CD4-positive, alpha-beta T cell treated with Interleukin-10 for 1 hour (primary cell): ENCODE measurements around the gene HSP90AA1.
"Not testable (repeated sequence)": the region's sequence is repeated elsewhere in the genome, so short reads cannot be mapped to it uniquely, and the experiment has no call there.

ENCODE experiments used
- DNase-seq: peaks from one replicate; pipeline ENCODE4 v3.0.0-alpha.2; 2020

HSP90AA1 gene

DNA sequence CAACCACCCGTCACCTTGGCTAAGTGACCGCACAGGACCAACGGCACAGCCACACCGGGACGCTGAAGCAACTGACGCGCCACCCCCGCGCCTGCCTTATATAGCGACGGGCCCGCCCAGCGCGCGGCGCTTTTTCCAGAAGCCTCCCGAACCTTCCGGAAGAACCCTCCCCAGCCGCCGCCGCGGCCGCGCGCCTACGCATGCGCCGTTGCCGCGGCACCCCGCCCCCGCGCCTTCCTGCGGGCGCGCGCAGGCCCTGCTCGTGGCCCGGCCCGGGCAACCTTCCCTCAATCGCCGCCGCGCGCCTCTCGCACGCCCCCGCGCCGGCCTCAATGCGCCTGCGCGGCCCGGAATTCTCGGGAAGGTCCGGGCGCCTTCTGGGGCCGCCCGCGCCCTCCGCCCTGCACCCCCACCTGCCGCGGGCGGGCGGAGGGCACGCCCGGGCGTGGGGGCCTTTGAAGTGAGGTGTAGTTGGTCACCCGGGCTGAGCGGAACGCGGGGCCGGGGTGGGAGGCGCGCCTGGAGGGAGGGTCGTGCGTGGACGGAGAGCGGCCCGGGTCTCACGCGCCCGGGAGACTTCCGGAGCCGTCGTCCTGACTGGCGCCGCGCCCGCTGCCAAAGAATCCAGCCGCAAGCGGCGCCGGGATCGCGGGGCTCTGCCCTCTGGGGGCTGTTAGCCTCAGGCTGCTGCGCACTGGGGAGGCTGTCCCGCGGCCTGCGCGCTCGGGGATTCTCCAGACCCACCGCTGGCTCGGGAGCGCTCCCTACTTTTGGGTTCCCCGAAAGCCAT lies at the start of gene HSP90AA1:
Gene HSP90AA1 (minus strand): TSS at position 73 of the 790 bp plus-strand sequence. CDS start 666 bp downstream, outside the sequence.
- peak; percentile 97 for DNase-seq

DNA sequence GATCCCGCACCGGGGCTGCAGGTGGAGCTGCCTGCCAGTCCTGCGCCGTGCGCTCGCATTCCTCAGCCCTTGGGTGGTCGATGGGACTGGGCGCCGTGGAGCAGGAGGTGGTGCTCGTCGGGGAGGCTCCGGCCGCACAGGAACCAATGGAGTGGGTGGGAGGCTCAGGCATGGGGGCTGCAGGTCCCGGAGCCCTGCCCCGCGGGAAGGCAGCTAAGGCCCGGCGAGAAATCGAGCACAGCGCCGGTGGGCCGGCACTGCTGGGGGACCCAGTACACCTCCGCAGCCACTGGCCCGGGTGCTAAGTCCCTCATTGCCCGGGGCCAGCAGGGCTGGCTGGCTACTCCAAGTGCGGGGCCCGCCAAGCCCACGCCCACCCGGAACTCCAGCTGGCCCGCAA lies 48.6 kb upstream of the HSP90AA1 start:
- not testable (repeated sequence) for DNase-seq

DNA sequence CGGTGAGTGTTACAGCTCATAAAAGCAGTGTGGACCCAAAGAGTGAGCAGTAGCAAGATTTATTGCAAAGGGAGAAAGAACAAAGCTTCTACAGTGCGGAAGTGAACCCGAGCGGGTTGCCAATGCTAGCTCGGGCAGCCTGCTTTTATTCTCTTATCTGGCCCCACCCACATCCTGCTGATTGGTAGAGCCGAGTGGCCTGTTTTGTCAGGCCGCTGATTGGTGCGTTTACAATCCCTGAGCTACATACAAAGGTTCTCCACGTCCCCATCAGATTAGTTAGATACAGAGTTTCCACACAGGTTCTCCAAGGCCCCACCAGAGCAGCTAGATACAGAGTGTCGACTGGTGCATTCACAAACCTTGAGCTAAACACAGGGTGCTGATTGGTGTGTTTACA lies 47.9 kb upstream of the HSP90AA1 start:
- DNase-seq = not testable (repeated sequence)

DNA sequence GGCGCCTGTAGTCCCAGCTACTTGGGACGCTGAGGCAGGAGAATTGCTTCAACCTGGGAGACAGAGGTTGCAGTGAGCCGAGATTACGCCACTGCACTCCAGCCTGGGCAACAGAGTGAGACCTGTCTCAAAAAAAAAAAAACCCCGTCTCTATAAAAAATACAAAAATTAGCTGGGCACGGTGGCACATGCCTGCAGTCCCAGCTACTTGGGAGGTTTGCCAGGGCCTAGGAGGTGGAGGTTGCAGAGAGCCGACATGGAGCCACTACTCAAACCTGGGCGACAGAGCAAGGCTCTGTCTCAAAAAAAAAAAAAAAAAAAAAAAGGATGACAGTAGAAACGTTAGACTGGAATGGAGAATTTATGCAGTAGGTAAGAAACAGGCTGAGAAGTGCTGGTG lies 47.2 kb upstream of the HSP90AA1 start:
- not testable (repeated sequence) for DNase-seq

DNA sequence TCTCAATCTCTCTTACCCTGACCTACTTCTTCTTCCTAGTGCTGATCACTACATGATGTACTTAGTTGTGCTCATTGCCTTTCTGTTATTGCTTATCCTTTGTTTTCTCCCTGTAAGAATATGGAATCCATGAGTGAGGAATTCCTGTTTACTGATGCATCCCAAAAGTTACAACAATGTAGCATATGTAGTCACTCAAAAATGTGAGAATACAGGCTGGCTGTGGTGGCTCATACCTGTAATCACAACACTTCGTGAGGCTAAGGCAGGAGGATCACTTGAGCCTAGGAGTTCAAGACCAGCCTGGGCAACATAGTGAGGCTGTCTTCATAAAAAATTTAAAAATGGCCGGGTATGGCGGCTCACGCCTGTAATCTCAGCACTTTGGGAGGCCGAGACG lies 44.9 kb upstream of the HSP90AA1 start:
- no peak for DNase-seq

DNA sequence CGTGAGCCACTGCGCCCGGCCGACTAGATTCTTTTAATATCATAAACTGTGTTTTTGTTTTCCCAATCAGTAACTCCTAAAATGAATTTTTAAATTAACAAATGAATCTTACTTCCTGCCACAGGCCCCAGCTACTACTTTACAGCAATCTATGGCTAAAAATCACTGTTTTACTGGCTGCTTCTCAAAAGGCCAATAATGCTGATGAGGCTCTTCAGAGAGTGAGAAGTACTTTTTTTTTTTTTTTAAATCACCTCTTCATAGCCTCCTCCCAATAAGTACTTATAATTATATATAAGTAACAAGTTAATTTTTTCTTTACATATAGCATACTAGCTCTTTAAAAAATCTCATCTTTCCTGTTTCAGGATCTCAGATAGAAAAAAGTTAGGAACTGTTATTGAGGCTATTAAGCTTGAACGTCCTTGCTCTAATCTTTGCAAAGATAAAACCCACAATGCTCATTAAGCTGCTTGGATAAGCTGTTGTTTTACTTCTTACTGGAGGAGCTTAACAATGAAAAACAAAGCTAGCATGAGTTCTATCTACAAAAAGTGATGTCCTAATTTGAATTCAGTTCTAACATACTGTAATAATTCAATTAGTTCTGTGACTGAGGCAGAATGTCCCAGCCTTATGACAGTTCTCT lies 40.1 kb upstream of the HSP90AA1 start:
- no peak for DNase-seq

DNA sequence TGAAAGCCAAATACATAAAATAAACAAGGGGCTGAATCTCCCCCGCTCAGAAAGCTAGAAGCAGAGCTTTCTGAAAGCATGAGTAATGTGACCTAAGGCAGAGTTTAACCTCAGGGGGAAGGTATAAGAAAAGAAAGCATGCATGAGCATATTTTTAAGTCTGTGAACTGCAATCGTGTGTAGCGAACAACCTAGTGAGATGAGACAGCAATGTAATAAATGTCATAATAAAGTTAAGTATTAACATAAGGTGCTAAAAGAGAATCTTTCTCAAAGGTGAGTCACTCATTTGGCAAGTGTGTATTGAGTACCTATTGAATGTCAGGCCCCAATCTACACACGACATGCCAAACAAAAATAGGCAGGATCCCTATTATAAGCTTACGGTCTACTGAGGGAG lies 38.7 kb upstream of the HSP90AA1 start:
- no peak for DNase-seq

DNA sequence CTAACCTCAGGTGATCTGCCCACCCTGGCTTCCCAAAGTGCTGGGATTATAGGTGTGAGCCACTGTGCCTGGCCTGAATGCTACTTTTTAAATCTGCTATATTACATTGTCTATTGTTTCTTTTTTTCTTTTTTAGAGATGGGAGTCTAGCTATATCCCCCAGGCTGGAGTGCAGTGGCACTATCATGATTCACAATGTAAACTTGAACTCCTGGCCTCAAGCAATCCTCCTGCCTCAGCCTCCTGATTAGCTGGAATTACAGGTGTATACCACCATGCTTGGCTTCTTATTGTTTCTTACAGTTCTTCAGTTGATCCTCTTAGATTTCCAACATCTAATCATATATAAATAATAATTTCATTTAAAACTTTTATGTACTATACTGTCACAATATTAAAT lies 37.6 kb upstream of the HSP90AA1 start:
- DNase-seq = no peak

DNA sequence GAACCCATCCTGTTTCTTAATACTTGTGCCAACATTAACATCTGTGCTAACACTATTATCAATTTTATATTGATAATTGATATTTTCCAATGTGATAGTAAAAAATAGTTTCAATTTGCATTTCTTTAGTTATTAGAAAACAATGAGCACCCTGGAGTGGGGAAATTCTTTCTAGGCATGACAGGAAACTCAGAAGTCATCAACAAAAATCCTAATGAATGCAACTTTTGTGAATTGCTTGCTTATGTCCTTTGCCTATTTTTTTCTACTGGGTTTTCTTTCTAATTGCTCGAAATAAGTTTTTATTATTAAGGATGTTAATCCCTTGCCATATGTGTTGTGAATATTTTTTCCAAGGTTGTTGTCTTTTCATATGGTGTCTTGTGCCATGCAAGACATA lies 34.7 kb upstream of the HSP90AA1 start:
- no peak for DNase-seq

DNA sequence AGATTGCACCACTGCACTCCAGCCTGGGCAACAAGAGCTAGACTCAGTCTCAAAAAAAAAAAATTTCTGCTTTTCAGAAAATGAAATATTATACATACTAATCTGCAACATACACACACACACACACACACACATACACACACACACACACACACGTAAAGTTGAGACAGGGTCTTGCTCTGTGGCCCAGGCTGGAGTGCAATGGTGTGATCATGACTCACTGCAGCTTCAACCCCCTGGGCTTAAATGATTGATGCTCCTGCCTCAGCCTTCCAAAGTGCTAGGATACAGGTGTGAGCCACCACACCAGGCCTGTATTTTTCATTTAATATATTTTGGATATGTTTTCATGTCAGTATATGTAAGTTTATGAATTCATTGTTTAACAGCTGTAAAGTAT lies 34.0 kb upstream of the HSP90AA1 start:
- DNase-seq = no peak

DNA sequence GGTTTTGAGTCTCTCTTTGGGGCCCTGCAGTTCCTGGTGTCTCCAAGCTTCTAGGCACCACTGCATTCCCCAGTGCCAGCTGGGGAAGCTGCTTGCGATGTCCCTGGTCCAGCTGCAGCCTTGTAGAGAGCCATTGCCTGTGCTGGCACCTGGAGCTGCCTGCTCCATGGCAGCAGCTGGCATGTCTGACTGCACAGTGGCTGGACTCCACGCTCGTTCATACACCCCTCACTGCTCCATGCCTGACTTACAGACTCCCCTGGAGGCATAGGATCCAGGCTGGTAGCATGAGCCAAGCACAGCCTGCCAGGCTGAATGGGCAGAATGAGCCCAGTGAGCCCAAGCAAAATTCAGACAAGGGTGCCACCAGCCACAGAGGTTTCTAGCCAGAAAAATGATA lies 31.0 kb upstream of the HSP90AA1 start:
- DNase-seq = no peak

DNA sequence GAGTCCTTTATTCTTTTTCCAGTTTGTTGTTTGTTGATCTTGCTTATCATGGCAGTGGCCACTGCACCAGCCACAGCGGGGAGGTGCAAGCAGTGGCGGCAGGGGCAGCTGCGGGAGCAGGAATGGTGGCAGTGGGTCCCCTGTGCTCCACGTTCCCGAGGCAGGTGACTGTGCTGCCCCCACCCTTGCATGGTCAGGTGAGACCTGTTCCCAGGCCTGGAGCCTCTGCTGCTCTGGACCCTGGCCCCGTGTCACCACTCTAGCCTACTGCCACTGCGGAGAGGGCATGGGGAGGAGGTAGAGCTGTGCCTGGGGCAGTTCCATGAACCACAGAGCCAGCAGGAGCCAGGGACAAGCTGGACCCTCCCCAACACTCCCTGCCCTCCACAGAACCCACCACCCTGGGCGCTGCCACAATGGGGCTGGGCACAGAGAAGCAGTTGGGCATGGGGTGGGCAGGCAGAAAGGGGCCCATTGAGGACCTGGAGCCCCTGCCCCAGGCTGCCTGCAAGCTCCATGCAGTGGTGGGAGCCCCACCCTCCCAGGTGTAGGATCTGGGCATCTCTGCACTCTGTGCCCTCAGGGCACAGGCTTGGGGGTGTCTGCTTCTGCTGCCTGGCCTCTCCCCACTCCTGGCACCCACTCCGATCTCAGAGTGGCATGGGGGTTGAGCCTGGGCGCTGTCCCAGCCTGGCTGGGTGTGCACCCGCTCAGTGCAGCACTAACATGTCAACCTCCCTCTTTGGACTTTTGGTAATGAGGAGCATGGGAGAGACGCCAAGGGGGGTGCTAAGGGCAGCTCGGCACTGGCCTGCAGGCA lies 29.7 kb upstream of the HSP90AA1 start:
- no peak for DNase-seq

DNA sequence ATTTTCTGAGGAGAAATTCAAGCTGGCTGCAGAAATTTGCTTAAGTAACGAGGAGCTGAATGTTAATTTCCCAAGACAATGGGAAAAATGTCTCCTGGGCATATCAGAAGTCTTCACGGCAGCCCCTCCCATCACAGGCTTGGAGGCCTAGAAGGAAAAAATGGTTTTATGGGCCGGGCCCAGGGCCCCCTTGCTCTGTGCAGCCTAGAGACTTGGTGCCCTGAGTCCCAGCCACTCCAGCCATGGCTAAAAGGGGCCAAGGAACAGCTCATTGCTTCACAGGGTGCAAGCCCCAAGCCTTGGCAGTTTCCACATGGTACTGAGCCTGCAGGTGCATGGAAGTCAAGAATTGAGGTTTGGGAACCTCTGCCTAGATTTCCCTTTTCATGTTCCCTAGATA lies 24.3 kb upstream of the HSP90AA1 start:
- no peak for DNase-seq

DNA sequence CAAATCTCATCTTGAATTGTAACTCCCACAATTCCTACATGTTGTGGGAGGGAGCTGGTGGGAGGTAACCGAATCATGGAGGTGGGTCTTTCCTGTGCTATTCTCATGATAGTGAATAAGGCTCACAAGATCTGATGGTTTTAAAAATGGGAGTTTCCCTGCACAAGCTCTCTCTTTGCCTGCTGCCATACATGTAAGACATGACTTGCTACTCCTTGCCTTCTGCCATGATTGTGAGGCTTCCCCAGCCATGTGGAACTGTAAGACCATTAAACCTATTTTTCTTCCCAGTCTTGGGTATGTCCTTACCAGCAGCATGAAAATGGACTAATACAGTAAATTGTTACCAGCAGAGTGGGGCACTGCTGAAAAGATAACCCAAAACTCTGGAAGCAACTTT lies 22.5 kb upstream of the HSP90AA1 start:
- not testable (repeated sequence) for DNase-seq

DNA sequence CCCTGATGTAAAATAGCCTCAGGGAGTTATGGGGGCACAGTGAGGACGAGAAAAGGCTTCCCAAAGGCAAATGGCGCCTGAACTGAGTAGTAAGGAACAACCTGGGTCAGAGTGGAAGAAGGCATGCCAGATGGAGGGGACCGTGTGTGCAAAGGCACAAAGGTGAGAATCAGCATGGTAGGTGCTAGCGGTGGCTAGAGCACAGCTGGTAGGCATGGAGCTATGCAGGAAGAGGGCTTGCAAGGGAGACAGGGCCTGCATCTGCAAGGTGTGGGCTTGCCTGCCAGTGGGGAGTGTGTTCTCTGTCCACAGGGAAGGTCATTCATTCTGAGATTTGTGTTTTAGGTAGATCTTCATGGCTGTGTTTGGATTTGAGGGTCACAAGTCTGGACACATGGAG lies 18.5 kb upstream of the HSP90AA1 start:
- DNase-seq = no peak

DNA sequence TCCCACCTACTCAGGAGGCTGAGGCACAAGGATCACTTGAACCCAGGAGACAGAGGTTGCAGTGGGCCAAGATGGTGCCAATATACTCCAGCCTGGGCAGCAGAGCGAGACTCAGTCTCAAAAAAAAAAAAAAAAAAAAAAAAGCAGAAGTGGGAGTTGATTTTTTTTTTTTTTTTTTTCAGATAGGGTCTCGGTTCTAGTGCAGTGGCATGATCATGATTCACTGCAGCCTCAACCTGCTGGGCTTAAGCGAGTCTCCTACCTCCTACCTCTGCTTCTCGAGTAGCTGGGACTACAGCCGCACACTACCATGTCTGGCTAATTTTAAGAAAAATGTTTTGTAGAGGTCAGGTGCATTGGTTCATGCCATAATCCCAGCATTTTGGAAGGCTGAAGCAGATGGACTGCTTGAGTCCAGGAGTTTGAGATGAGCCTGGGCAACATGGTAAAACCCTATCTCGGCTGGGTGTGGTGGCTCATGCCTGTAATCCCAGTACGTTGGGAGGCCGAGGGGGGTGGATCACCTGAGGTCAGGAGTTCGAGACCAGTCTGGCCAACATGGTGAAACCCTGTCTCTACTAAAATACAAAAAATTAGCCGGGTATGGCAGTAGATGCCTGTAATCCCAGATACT lies 16.3 kb upstream of the HSP90AA1 start:
- no peak for DNase-seq

DNA sequence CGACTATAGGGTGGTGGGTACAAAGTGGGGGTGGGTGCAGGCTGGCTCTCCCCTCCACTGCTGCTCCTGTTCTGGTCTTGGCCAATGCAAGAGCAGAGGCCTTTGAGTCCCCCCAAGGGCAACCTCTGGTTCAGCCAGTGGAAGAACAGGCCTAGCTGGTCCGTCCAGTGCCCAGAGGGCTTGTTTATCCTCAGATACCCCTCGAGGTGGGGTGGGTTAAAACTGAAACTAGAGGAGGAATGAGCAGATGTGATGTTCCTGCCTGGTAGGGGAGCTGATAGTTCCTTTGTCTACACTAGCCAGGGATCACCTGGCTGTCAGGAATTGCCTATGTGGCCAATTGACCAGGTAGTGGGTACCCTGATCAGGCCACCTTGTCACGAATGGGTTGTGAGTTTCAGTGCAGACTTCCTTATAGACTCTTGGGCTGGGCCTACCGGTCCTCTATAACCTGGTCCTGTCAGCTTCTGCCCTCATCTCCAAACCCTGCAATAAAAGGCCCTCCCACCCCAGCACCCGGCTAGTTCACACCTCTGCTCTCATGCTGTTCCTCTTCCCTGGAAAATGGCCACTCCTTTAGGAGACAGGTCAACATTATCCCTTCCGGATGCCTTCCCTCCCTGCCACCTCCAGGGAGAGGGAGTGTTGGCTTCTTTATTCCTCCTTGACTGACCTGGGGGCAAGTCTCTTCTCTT lies 10.7 kb upstream of the HSP90AA1 start:
- DNase-seq = no peak

DNA sequence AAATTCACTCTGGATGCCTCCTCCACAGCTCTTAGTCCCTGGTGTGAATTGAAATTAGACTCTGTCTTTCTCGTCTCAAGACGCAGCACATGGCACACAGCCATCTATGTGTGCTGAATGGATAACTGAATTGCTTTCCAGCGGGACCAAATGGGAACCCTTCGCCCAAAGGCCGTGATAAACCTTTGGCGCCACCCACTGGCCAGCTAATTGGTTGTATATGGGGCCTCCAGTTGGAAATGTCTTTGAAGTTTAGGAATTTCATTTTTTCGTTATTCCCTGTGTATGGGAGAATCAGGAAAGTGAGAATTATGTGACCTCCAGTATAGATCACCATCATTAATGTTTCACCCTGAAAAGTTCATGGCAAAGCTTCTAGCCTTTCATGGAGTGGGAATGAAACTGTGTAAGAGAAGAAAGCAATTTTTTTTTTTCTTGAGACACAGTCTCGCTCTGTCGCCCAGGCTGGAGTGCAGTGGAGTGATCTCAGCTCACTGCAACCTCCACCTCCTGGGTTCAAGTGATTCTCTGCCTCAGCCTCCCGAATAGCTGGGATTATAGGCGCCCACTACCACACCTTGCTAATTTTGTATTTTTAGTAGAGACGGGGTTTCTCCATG lies 9.8 kb upstream of the HSP90AA1 start:
- peak; percentile 75 for DNase-seq

DNA sequence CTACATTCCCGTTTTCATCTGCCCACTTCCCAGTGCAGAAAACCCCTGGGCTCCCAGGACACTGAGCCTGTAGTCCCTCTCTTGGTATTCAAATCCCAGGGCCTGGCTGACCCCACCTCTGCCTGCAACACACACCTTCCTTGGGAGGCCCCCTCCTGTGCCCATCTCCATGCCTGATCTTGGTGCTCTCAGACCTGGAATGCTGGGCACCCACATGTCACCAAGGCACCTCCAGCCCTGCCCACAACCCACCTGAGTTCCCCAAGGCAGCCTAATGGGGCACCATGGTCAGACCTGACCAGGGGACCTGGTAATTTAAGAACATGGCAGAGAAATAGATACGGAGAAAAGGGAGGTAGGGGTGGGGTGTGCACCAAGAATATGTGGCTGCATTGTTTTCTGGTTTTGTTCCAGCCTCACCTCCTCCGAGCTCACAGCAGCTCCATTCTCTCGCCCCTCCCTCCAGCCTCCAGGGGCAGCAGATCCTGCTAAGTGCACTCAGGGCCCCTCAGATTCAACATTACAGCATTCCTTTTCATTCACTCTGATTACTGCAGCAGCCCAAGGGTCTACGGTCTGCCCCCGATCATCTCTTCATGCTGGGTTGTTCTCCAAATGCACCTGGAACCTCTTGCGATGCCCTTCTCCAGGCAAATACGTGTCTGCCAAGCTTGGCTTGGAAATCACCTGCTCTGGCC lies 9.2 kb upstream of the HSP90AA1 start:
- no peak for DNase-seq

DNA sequence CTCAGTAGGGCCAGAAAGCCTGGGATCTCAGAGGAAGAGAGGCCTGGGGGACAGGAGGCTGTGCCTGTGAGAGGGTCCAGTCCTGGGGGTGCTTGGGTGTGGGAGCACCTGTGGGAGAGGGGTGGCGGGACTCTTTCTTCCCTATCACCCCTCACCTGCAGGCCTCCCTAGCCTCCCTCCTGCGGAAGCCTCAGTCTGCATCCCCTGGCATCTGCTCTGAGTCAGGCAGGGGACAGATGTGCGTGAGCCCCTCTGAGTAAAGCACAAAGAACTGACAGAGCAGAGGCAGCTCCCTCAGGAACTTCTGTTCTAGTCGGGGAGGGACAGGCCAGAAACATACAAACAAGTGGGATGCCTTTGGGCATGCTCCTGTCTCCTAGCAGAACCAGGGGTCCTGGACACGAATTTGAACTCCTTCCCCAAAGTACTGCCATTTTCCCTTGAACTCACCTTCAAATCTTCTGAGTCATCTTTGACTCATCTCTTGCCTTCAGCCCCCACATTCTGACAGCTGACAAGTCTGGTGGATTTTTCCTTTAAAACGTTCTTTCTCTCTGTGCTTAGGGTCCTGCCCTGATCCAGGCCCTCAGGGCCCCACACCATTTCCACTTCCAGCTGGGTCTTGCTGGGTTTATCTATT lies 8.5 kb upstream of the HSP90AA1 start:
- DNase-seq = no peak

DNA sequence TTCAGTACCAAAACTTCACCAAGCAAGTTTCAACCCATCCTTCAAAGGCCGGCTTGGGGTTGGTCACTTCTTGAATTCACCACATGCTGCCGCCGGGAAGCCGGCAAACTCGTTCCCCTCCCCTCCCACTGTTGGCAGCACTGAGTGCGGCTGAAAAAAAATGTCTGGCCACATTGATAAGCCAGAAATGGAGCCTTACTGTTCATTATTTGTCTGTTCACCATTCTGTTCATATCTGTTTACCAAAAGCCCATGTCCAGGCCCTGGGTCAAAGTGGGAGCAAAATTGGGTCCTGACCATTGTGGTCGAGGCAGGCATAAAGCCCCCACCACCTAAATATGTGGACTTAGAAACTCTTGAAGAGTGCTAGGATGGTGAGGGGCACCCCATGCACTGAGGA lies 7.3 kb upstream of the HSP90AA1 start:
- DNase-seq = no peak
